CD8-positive, alpha-beta memory T cell (primary cell): ENCODE data around the gene CTRB1. TPM values are rescaled to one million over a fixed set of nuclear protein-coding genes. Genes with fewer than 3 reads are reported as not detected.

ENCODE experiments used
- CTCF ChIA-PET: fragments of 350-600 bp; sonication (Branson Sonifier 250); formaldehyde crosslinking; loops from one replicate; lab custom pipeline; 2021; ENCODE audit warnings: antibody characterized with exemption; lab: Charles Lee
- POLR2A ChIA-PET: fragments of 350-600 bp; sonication (Branson Sonifier 250); formaldehyde crosslinking; loops from one replicate; lab custom pipeline; 2021; ENCODE audit warnings: antibody characterized with exemption; lab: Charles Lee
- DNase-seq, 5 donors: peaks; one replicate each; pipeline versions ENCODE4 v3.0.0 to v3.0.0-alpha.2; 2020 to 2022; ENCODE audit warnings: mixed read lengths in 1 of 5
- H3K27ac ChIP-seq: one replicate; pipeline ENCODE4 v1.7.0; 2013; ENCODE audit warnings: low read depth, mild to moderate bottlenecking, low read length, moderate library complexity
- H3K27me3 ChIP-seq: 2 replicates; pipeline ENCODE4 v1.7.0; 2013; ENCODE audit warnings: low read length, mild to moderate bottlenecking; ENCODE audit not compliant: insufficient read depth, poor library complexity, severe bottlenecking
- H3K36me3 ChIP-seq: 2 replicates; pipeline ENCODE4 v1.7.0; 2013; ENCODE audit warnings: mild to moderate bottlenecking, low read length, moderate library complexity; ENCODE audit not compliant: insufficient read depth
- H3K4me1 ChIP-seq: 2 replicates; pipeline ENCODE4 v1.7.0; 2013; ENCODE audit warnings: mild to moderate bottlenecking, low read length, moderate library complexity; ENCODE audit not compliant: insufficient read depth
- H3K4me3 ChIP-seq: 2 replicates; pipeline ENCODE4 v1.7.0; 2013; ENCODE audit warnings: mild to moderate bottlenecking, low read length
- H3K9me3 ChIP-seq: 2 replicates; pipeline ENCODE4 v1.7.0; 2013; ENCODE audit warnings: mild to moderate bottlenecking, low read length
- H3K27ac Mint-ChIP-seq, 8 donors: one replicate each; pipeline ENCODE4 v1.8.0; 2020 to 2021; ENCODE audit warnings: mixed read lengths in 8 of 8, mild to moderate bottlenecking in 6 of 8, inconsistent platforms in 3 of 8, moderate library complexity in 3 of 8
- H3K27me3 Mint-ChIP-seq, 2 donors: one replicate each; pipeline ENCODE4 v1.8.0; 2020 to 2021; ENCODE audit warnings: mixed read lengths in 2 of 2, mild to moderate bottlenecking in 1 of 2, moderate library complexity in 1 of 2
- H3K36me3 Mint-ChIP-seq, 3 donors: one replicate each; pipeline ENCODE4 v1.8.0; 2020 to 2021; ENCODE audit warnings: mixed read lengths in 3 of 3, inconsistent platforms in 1 of 3, mild to moderate bottlenecking in 1 of 3
- H3K4me1 Mint-ChIP-seq, 3 donors: one replicate each; pipeline ENCODE4 v1.8.0; 2020 to 2021; ENCODE audit warnings: mixed read lengths in 3 of 3, inconsistent platforms in 1 of 3, mild to moderate bottlenecking in 1 of 3
- H3K4me3 Mint-ChIP-seq, 7 donors: one replicate each; pipeline ENCODE4 v1.8.0; 2020 to 2021; ENCODE audit warnings: mixed read lengths in 7 of 7, mild to moderate bottlenecking in 6 of 7, moderate library complexity in 4 of 7, inconsistent platforms in 2 of 7
- H3K9me3 Mint-ChIP-seq, 5 donors: one replicate each; pipeline ENCODE4 v1.8.0; 2020 to 2022; ENCODE audit warnings: mixed read lengths in 5 of 5, mild to moderate bottlenecking in 3 of 5, moderate library complexity in 2 of 5, inconsistent platforms in 1 of 5
- polyA plus RNA-seq: library from polyadenylated mRNA; unstranded; fragments of 300-500 nt; fragmentation: Illumina TruSeq; gene quantifications from one replicate; pipeline ENCODE4 v1.2.3, GENCODE V29; 2021
- total RNA-seq, 2 experiments: library from RNA; stranded (reverse); gene quantifications; one replicate each; pipeline ENCODE4 v1.2.3, GENCODE V29; 2021

Gene CTRB1
- total and polyA plus RNA-seq, 3 experiments from 2014 or later, result not detected

DNA sequence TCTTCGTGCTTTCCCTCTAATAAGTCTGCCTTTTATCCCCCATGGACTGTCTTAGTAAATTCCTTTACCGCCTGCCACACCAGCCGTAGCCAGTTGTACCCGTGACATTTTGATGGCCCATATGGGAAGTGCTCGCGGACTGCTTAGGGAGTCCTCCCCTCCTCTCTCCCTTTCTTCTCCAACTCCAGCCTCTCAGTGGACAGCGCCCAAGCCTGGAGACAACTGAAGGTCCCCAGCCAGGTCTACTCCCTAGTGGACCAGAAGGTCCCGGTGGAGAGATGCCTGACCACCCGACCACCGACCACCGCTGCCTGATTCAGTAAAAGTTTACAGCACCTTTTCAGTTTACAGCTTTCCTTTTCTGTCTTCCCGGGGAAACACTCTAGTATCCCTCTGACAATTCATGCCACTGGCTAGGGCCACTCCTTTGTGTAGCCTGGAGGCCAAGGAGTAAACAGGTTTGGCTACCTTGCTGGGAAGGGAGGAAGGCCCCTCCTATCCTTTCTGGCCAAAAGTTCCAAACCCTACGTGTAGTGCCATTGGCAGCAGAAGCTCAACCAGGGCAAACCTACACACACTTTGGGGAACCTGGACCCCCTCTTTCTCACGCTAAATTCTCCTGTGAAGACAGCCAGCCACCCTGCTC lies 29.8 kb upstream of the CTRB1 start:
- Histone ChIP-seq H3K9me3 (no peaks in the 10 kb centered on the region), H3K4me1 (no peaks in the 10 kb centered on the region), H3K4me3 (no peak overlapping the region), H3K27ac (no peak overlapping the region), H3K27me3 (no peaks in the 10 kb centered on the region), H3K36me3 (no peaks in the 10 kb centered on the region)
- DNase-seq, result no peak
- Mint-ChIP-seq H3K27ac (no peak overlapping the region), H3K4me3 (no peak overlapping the region), H3K27me3 (peaks cover 3 to 16% of the 10 kb centered on the region in 2 donors), H3K4me1 (no peaks in the 10 kb centered on the region), H3K36me3 (no peaks in the 10 kb centered on the region), H3K9me3 (no peaks in the 10 kb centered on the region)
- CTCF ChIA-PET, result interaction anchor here (1.1 to 1.7 kb wide), 2 partner anchors 10 kb away, joined by 4 to 6 read pairs; no protein-coding TSS in a partner anchor
- POLR2A ChIA-PET, result no interaction called here

DNA sequence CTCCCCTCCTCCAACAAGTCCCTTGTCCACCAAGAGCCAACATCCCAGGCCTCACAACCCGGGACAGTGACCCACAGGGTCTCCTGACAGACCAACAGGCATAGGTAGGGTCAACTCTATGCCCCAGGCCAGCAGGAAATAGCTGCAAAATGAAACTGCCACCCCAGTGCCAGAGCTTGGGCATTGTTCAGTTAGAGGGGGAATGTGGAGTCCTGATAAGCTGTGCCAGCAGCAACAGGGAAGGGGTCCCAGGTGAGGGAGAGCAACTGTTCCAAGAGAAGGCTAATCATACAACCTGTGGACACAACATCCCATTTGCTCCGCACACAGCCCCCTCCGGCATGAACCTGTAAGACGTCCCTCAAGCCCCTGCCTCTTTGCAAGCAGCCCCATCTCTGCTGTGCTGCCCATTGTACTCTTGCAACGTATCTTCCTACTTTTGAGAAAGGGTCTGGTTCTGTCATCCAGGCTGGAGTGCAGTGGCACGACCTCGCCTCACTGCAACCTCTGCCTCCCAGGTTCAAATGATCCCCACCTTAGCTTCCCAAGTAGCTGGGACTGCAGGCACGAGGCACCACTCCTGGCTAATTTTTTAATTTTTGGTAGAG lies 29.0 kb upstream of the CTRB1 start:
- no peaks in the 10 kb centered on the region for H3K9me3 ChIP-seq

DNA sequence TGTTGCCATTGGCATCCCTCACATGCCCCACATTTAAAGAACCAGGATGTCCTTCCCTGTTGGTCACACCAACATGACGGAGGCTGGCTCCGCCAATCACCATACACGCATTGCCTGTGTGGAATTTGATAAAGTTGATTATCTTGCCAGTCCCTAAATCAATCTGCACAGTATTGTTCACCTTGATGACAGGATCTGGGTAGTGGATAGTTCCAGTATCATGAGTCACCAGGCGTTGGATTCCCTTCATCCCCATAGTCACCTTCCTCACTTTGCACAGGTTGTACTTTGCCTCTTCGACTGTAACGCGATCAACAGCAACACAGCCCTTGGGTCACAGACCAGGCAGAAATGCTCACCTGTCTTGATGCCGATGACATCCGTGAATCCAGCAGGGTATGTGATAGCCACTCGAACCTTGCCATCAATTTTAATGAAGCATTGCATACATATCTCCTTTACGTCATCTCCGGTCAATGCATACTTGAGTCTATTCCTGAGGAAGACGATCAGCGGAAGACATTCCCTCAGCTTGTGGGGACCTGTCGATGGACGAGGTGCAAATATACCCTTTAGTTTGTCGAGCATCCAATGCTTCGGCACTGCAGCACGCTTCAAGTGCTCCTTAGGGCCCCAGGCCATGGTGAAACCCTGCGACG lies 26.1 kb upstream of the CTRB1 start:
- POLR2A ChIA-PET, result no interaction called here
- CTCF ChIA-PET, result no interaction called here

More for the DNA sequence above, 29.0 kb upstream of the CTRB1 start:
- Mint-ChIP-seq H3K36me3 (no peaks in the 10 kb centered on the region), H3K27me3 (peaks cover 3 to 15% of the 10 kb centered on the region in 2 donors), H3K27ac (no peak overlapping the region), H3K4me1 (no peaks in the 10 kb centered on the region), H3K4me3 (no peak overlapping the region), H3K9me3 (no peaks in the 10 kb centered on the region)
- ChIA-PET POLR2A (no interaction called here), CTCF (interaction anchor here (1.7 kb wide), 1 partner anchor 9 kb away, joined by 6 read pairs; no protein-coding TSS in a partner anchor)
- no peaks in the 10 kb centered on the region for H3K4me1 ChIP-seq
- H3K27ac ChIP-seq, result no peak overlapping the region
- DNase-seq, result no peak
- no peaks in the 10 kb centered on the region for H3K36me3 ChIP-seq
- H3K27me3 ChIP-seq, result no peaks in the 10 kb centered on the region
- no peak overlapping the region for H3K4me3 ChIP-seq

DNA sequence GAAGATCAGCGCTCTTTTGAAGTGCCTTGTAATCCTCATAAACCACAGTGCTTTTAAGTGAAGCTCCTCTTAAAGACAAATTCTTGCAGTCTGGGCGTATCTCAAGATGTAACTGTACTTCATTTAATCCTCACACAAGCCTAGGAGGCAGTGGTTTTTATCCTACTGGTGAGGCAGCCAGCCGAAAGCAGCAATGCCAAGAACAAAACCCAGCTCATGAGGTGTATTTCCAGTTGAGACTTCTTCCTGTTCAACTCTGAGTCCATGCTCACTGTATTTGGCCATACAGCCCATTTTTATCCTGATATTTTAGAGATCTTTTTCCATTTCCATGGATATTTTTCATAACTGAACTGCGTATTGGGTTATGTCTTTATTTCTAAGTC lies 25.5 kb upstream of the CTRB1 start:
- H3K27ac ChIP-seq, result no peak overlapping the region
- H3K36me3 ChIP-seq, result no peaks in the 10 kb centered on the region
- POLR2A ChIA-PET, result no interaction called here
- H3K4me3 ChIP-seq, result no peak overlapping the region
- Mint-ChIP-seq H3K27ac (no peak overlapping the region), H3K36me3 (no peaks in the 10 kb centered on the region), H3K9me3 (no peaks in the 10 kb centered on the region), H3K4me3 (no peak overlapping the region), H3K4me1 (no peaks in the 10 kb centered on the region), H3K27me3 (peaks cover 9 to 26% of the 10 kb centered on the region in 2 donors)
- CTCF ChIA-PET, result no interaction called here
- no peaks in the 10 kb centered on the region for H3K27me3 ChIP-seq
- H3K4me1 ChIP-seq, result no peaks in the 10 kb centered on the region
- DNase-seq, result no peak
- H3K9me3 ChIP-seq, result no peaks in the 10 kb centered on the region

More for the DNA sequence above, 26.1 kb upstream of the CTRB1 start:
- Mint-ChIP-seq H3K4me3 (no peak overlapping the region), H3K27me3 (peaks cover 4 to 20% of the 10 kb centered on the region in 2 donors), H3K27ac (peak overlapping the region in 1 of 8 donors; percentile 55), H3K4me1 (no peaks in the 10 kb centered on the region), H3K9me3 (no peaks in the 10 kb centered on the region), H3K36me3 (no peaks in the 10 kb centered on the region)
- Histone ChIP-seq H3K4me1 (no peaks in the 10 kb centered on the region), H3K9me3 (no peaks in the 10 kb centered on the region), H3K27me3 (no peaks in the 10 kb centered on the region), H3K27ac (no peak overlapping the region), H3K36me3 (no peaks in the 10 kb centered on the region), H3K4me3 (no peak overlapping the region)
- no peak for DNase-seq

DNA sequence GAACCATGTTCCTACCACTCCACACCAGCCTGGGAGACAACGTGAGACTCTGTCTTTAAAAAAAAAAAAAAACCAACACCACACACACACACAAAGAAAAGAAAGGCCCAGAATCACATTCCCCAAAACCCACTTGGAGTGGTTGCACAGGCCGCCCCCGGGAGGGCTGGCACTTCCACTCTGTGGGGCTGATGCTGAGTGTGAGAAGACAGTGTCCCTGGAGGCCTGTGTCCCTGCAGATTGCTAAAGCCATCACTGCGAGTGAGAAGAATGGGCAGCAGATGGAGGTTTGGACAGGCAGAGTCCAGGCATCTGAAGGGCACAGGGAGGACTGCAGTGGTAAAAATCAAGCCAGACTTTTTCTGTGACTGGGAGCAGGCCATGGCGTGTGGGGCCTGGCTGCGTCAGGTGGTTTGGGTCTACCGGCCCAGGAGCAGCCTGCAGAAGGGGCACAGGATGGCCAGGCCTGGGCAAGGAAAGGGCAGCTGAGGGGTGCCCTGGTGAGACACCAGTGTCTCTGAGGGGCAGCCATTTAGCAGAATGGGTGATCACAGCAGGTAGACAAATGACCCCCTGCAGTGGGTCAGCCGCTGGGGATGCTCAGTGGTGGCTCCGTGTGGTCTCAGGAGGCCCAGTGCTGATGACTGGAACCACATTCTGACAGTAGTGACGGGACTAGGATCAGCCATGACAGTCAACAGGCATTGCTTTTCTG lies 24.9 kb upstream of the CTRB1 start:
- Histone ChIP-seq H3K36me3 (no peaks in the 10 kb centered on the region), H3K4me3 (no peak overlapping the region), H3K9me3 (no peaks in the 10 kb centered on the region), H3K4me1 (no peaks in the 10 kb centered on the region), H3K27ac (no peak overlapping the region), H3K27me3 (no peaks in the 10 kb centered on the region)
- Mint-ChIP-seq H3K27me3 (peaks cover 9 to 28% of the 10 kb centered on the region in 2 donors), H3K27ac (peak overlapping the region in 1 of 8 donors; percentile 17), H3K4me3 (no peak overlapping the region), H3K9me3 (no peaks in the 10 kb centered on the region), H3K4me1 (no peaks in the 10 kb centered on the region), H3K36me3 (no peaks in the 10 kb centered on the region)
- no peak for DNase-seq
- ChIA-PET POLR2A (no interaction called here), CTCF (no interaction called here)

DNA sequence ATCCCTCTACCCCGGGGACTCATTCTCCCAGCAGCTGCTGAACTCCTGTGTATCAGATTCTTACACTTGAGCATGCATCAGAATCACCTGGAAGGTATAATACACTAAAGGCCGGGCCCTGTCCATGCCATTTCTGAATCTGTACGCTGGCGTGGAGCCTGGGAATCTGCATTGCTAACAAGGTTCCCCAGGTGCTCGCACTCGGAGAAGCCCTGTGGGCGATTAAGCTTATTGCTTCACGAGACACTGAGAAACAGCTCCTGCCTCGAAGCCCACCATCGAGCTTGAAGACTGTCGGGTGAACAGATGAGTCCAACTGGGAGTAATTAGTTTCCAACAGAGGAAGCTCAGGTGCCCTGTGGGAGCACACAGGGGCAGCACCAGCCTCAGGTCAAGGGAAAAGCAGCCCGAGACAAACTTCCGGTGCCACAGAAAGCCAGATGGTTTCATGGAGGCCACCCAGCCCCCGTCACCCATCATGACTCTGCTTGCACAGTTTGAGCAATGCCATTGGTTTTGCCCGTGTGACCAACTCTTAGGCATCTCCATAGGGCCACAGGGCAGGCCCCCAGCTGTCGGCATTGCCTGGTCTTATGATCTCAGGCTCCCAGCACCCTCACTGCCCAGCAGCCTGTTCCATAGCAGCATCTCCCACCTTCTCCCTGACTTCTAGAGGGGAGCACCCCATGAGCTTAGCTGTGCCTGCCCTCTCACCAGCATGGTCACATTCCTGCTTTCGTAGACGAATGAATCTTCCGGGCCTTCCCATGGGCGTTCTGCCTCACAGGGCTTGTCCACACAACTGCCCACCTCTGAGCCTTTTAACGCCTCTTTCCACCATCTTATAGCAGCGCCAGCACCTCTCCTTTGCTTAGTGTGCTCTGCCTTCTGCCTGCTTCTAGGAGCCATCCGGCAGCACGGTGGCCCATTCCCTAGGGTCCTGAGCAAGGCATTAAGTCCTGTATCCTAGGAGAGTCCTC lies 22.7 kb upstream of the CTRB1 start:
- H3K27me3 ChIP-seq, result no peaks in the 10 kb centered on the region
- Mint-ChIP-seq H3K36me3 (no peaks in the 10 kb centered on the region), H3K9me3 (no peaks in the 10 kb centered on the region), H3K27ac (peak overlapping the region in 2 of 8 donors; percentile 21 to 65), H3K27me3 (peaks cover 9 to 22% of the 10 kb centered on the region in 2 donors), H3K4me1 (peaks cover 6 to 12% (median 7%) of the 10 kb centered on the region in 3 donors), H3K4me3 (no peak overlapping the region)
- ChIA-PET CTCF (interaction anchor here (0.9 to 1.3 kb wide), 2 partner anchors 13 to 88 kb away, joined by 3 read pairs; no protein-coding TSS in a partner anchor), POLR2A (no interaction called here)
- no peak overlapping the region for H3K27ac ChIP-seq
- H3K9me3 ChIP-seq, result no peaks in the 10 kb centered on the region
- DNase-seq, result no peak
- no peak overlapping the region for H3K4me3 ChIP-seq
- H3K4me1 ChIP-seq, result peaks cover 8% of the 10 kb centered on the region
- no peaks in the 10 kb centered on the region for H3K36me3 ChIP-seq

DNA sequence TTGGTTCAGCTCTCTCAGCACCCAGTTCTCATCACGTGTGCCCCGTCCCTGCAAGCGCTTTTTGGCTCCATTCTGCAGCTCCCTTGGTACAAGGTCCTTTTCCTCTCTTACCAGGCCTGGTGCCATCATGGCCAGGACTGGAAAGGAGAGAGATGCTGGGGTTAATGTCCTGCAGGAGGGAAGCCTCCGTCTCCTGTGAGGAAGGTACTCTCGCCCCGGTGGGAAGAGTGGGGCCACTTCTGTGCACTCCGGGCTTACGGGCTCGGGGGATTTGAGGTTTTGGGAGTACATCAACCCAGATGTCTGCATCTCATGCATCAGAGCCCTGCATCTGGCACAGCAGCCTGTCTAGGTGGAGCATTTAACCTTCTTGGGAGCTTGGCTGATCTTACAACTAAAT lies 22.0 kb upstream of the CTRB1 start:
- Mint-ChIP-seq H3K4me1 (peaks cover 11 to 15% (median 11%) of the 10 kb centered on the region in 3 donors), H3K4me3 (no peak overlapping the region), H3K27me3 (peaks cover 9 to 22% of the 10 kb centered on the region in 2 donors), H3K9me3 (no peaks in the 10 kb centered on the region), H3K27ac (peak overlapping the region in 2 of 8 donors; percentile 33 to 65), H3K36me3 (no peaks in the 10 kb centered on the region)
- H3K36me3 ChIP-seq, result no peaks in the 10 kb centered on the region
- CTCF ChIA-PET, result interaction anchor here (0.8 to 4.1 kb wide), 4 partner anchors 38 to 208 kb away, joined by 3 to 24 read pairs (median 12); no protein-coding TSS in a partner anchor
- no peak overlapping the region for H3K27ac ChIP-seq
- DNase-seq, result no peak
- POLR2A ChIA-PET, result no interaction called here
- no peak overlapping the region for H3K4me3 ChIP-seq
- H3K9me3 ChIP-seq, result no peaks in the 10 kb centered on the region
- H3K4me1 ChIP-seq, result peaks cover 16% of the 10 kb centered on the region
- H3K27me3 ChIP-seq, result no peaks in the 10 kb centered on the region
